GM18498 (cell line): ENCODE results near the gene RNF213.
"Not testable (repeated sequence)": the region's sequence is repeated elsewhere in the genome, so short reads cannot be mapped to it uniquely, and the experiment has no call there.

ENCODE experiments used
- ATAC-seq: cut with Tn5 transposase; IDR thresholded peaks from one replicate; pipeline ENCODE4 v1.9.1; 2021; ENCODE audit warnings: mild to moderate bottlenecking, moderate library complexity; ENCODE audit not compliant: unreplicated experiment

Gene RNF213

GRCh38 chr17:80267391-80267790 is 6.7 kb downstream of the RNF213 start:
- ATAC-seq = no peak

GRCh38 chr17:80268427-80268826 is 7.8 kb downstream of the RNF213 start:
- no peak for ATAC-seq

GRCh38 chr17:80269405-80269807 is 8.8 kb downstream of the RNF213 start:
- no peak for ATAC-seq

- ATAC-seq = no peak
Observed at GRCh38 chr17:80270104-80270503, 9.5 kb downstream of the RNF213 start.

GRCh38 chr17:80270836-80271235 is 10.2 kb downstream of the RNF213 start:
- ATAC-seq = no peak

- no peak for ATAC-seq
Observed at GRCh38 chr17:80272366-80272765, 11.7 kb downstream of the RNF213 start.

- no peak for ATAC-seq
Observed at GRCh38 chr17:80274331-80274730, 13.7 kb downstream of the RNF213 start.

- ATAC-seq = no peak
Observed at GRCh38 chr17:80274871-80275449, 14.3 kb downstream of the RNF213 start.

GRCh38 chr17:80275857-80276256 is 15.2 kb downstream of the RNF213 start:
- ATAC-seq = not testable (repeated sequence)

- ATAC-seq = no peak
Observed at GRCh38 chr17:80277751-80278671, 17.4 kb downstream of the RNF213 start.

- no peak for ATAC-seq
Observed at GRCh38 chr17:80279895-80280294, 19.2 kb downstream of the RNF213 start.

- ATAC-seq = no peak
Observed at GRCh38 chr17:80281516-80281915, 20.9 kb downstream of the RNF213 start.

- ATAC-seq = no peak
Observed at GRCh38 chr17:80283116-80283852, 22.6 kb downstream of the RNF213 start.

- ATAC-seq = no peak
Observed at GRCh38 chr17:80284631-80285030, 24.0 kb downstream of the RNF213 start.

- ATAC-seq = no peak
Observed at GRCh38 chr17:80285237-80285920, 24.7 kb downstream of the RNF213 start.

GRCh38 chr17:80286638-80286960 is 25.9 kb downstream of the RNF213 start:
- no peak for ATAC-seq

- no peak for ATAC-seq
Observed at GRCh38 chr17:80287038-80287437, 26.4 kb downstream of the RNF213 start.

- no peak for ATAC-seq
Observed at GRCh38 chr17:80287806-80288567, 27.3 kb downstream of the RNF213 start.

- ATAC-seq = no peak
Observed at GRCh38 chr17:80289616-80290015, 29.0 kb downstream of the RNF213 start.

GRCh38 chr17:80290156-80290555 is 29.5 kb downstream of the RNF213 start:
- ATAC-seq = no peak
